Measurements from ENCODE around the gene DIPK1A.

GRCh38 chr1:92945748-92946270, 15.5 kb downstream of the DIPK1A start:
- TF ChIP-seq CTCF (IDR thresholded peaks at IDR 0.05; ENCODE audit: low read length) = no peak
- TF ChIP-seq EZH2 (optimal IDR thresholded peaks at IDR 0.05; ENCODE audit: low read depth, low read length) = no peak
